Naive thymus-derived CD8-positive, alpha-beta T cell (primary cell): ENCODE data around the gene GPR141. TPM values are rescaled to one million over a fixed set of nuclear protein-coding genes. Genes with fewer than 3 reads are reported as not detected.

Experiments used
- ATAC-seq, 2 donors: fragments of 150-1000 bp; cut with Tn5 transposase in 1 of 2; sonication (Bioruptor Pico), chemical (Tn5 transposase) in 1 of 2; 1 replicate in 1 of 2; 2 replicates in 1 of 2; pipeline ENCODE4 v1.10.0; 2021; ENCODE audit warnings: mild to moderate bottlenecking in 2 of 2, moderate library complexity in 2 of 2
- POLR2A ChIA-PET: fragments of 350-600 bp; sonication (Branson Sonifier 250); formaldehyde crosslinking; loops from one replicate; lab custom pipeline; 2021; ENCODE audit warnings: antibody characterized with exemption; lab: Charles Lee
- DNase-seq, 10 donors: peaks; one replicate each; pipeline versions ENCODE4 v3.0.0 to v3.0.0-alpha.2; 2020 to 2022
- H3K27ac Mint-ChIP-seq, 10 donors: one replicate each; pipeline ENCODE4 v1.8.0; 2020 to 2022; ENCODE audit warnings: mild to moderate bottlenecking in 10 of 10, mixed read lengths in 10 of 10, moderate library complexity in 4 of 10, inconsistent platforms in 1 of 10
- H3K27me3 Mint-ChIP-seq, 5 donors: one replicate each; pipeline ENCODE4 v1.8.0; 2021 to 2022; ENCODE audit warnings: mixed read lengths in 5 of 5
- H3K36me3 Mint-ChIP-seq, 3 donors: one replicate each; pipeline ENCODE4 v1.8.0; 2020 to 2022; ENCODE audit warnings: mixed read lengths in 3 of 3, mild to moderate bottlenecking in 2 of 3, inconsistent platforms in 1 of 3
- H3K4me1 Mint-ChIP-seq, 4 donors: one replicate each; pipeline ENCODE4 v1.8.0; 2021 to 2022; ENCODE audit warnings: mixed read lengths in 4 of 4
- H3K4me3 Mint-ChIP-seq, 10 donors: one replicate each; pipeline ENCODE4 v1.8.0; 2020 to 2022; ENCODE audit warnings: mild to moderate bottlenecking in 10 of 10, mixed read lengths in 10 of 10, moderate library complexity in 6 of 10, inconsistent platforms in 1 of 10
- H3K9me3 Mint-ChIP-seq, 9 donors: one replicate each; pipeline ENCODE4 v1.8.0; 2020 to 2022; ENCODE audit warnings: mixed read lengths in 9 of 9, mild to moderate bottlenecking in 3 of 9, inconsistent platforms in 1 of 9, moderate library complexity in 1 of 9
- polyA plus RNA-seq, 3 donors: library from polyadenylated mRNA; unstranded; fragments of 300-500 nt; fragmentation: Illumina TruSeq; gene quantifications; one replicate each; pipeline ENCODE4 v1.2.3, GENCODE V29; 2021
- total RNA-seq, 8 experiments: library from RNA in 2 of 8; stranded (reverse) in 2 of 8; gene quantifications; one replicate each; pipeline ENCODE4 v1.2.3 and lab custom pipeline; 2021 to 2026

GPR141 gene
- total and polyA plus RNA-seq, 5 experiments from 2014 or later: 0.11 to 2.1 TPM; not detected in 3

GRCh38 chr7:37666026-37666799, 17.4 kb upstream of the GPR141 start:
- POLR2A ChIA-PET: no interaction called here
- H3K4me1 Mint-ChIP-seq: peaks cover 0 to 18% (median under 1%) of the 10 kb centered on the region in 4 donors
- H3K27ac Mint-ChIP-seq: peak overlapping the region in 1 of 10 donors; percentile 49
- peaks cover 0 to 15% (median 6%) of the 10 kb centered on the region in 5 donors for H3K27me3 Mint-ChIP-seq
- no peak overlapping the region for H3K4me3 Mint-ChIP-seq
- H3K36me3 Mint-ChIP-seq: no peaks in the 10 kb centered on the region
- ATAC-seq: no peak
- DNase-seq: no peak
- no peaks in the 10 kb centered on the region for H3K9me3 Mint-ChIP-seq

- no peaks in the 10 kb centered on the region for H3K36me3 Mint-ChIP-seq
- POLR2A ChIA-PET: no interaction called here
- DNase-seq (no peak), ATAC-seq (no peak)
- H3K27ac Mint-ChIP-seq: no peak overlapping the region
- H3K27me3 Mint-ChIP-seq: peaks cover 0 to 13% (median 6%) of the 10 kb centered on the region in 5 donors
- no peaks in the 10 kb centered on the region for H3K9me3 Mint-ChIP-seq
- H3K4me1 Mint-ChIP-seq: peaks cover 0 to 12% (median under 1%) of the 10 kb centered on the region in 4 donors
- H3K4me3 Mint-ChIP-seq: no peak overlapping the region
Measured at GRCh38 chr7:37669818-37670217, 13.7 kb upstream of the GPR141 start.

GRCh38 chr7:37670436-37670835, 13.1 kb upstream of the GPR141 start:
- no peaks in the 10 kb centered on the region for H3K9me3 Mint-ChIP-seq
- no peaks in the 10 kb centered on the region for H3K36me3 Mint-ChIP-seq
- peaks cover 0 to 13% (median 7%) of the 10 kb centered on the region in 5 donors for H3K27me3 Mint-ChIP-seq
- no peak overlapping the region for H3K4me3 Mint-ChIP-seq
- no peak overlapping the region for H3K27ac Mint-ChIP-seq
- DNase-seq (no peak), ATAC-seq (no peak)
- H3K4me1 Mint-ChIP-seq: peaks cover 0 to 16% (median 0%) of the 10 kb centered on the region in 4 donors
- POLR2A ChIA-PET: no interaction called here

GRCh38 chr7:37671876-37672275, 11.7 kb upstream of the GPR141 start:
- Mint-ChIP-seq H3K27ac (peak overlapping the region in 1 of 10 donors; percentile 26), H3K36me3 (no peaks in the 10 kb centered on the region), H3K9me3 (no peaks in the 10 kb centered on the region), H3K27me3 (peaks cover 0 to 11% (median 5%) of the 10 kb centered on the region in 5 donors), H3K4me3 (no peak overlapping the region), H3K4me1 (peaks cover 0 to 16% (median 0%) of the 10 kb centered on the region in 4 donors)
- POLR2A ChIA-PET: no interaction called here
- DNase-seq (no peak), ATAC-seq (no peak)

- POLR2A ChIA-PET: no interaction called here
- ATAC-seq (no peak), DNase-seq (no peak)
- Mint-ChIP-seq H3K9me3 (no peaks in the 10 kb centered on the region), H3K4me3 (no peak overlapping the region), H3K27me3 (peaks cover 0 to 13% (median 2%) of the 10 kb centered on the region in 5 donors), H3K36me3 (no peaks in the 10 kb centered on the region), H3K4me1 (peaks cover 0 to 16% (median 0%) of the 10 kb centered on the region in 4 donors), H3K27ac (no peak overlapping the region)
Measured at GRCh38 chr7:37672926-37673325, 10.6 kb upstream of the GPR141 start.

- ATAC-seq: no peak
- H3K36me3 Mint-ChIP-seq: no peaks in the 10 kb centered on the region
- POLR2A ChIA-PET: no interaction called here
- H3K27ac Mint-ChIP-seq: no peak overlapping the region
- peaks cover 0 to 10% (median 2%) of the 10 kb centered on the region in 5 donors for H3K27me3 Mint-ChIP-seq
- DNase-seq: no peak
- peaks cover 0 to 16% (median 0%) of the 10 kb centered on the region in 4 donors for H3K4me1 Mint-ChIP-seq
- H3K4me3 Mint-ChIP-seq: no peak overlapping the region
- no peaks in the 10 kb centered on the region for H3K9me3 Mint-ChIP-seq
Measured at GRCh38 chr7:37673523-37673922, 10.0 kb upstream of the GPR141 start.

- POLR2A ChIA-PET: no interaction called here
- Mint-ChIP-seq H3K36me3 (no peaks in the 10 kb centered on the region), H3K4me3 (no peak overlapping the region), H3K27ac (no peak overlapping the region), H3K4me1 (peaks cover 0 to 16% (median 0%) of the 10 kb centered on the region in 4 donors), H3K9me3 (no peaks in the 10 kb centered on the region), H3K27me3 (peaks cover 0 to 11% (median 2%) of the 10 kb centered on the region in 5 donors)
- DNase-seq (no peak), ATAC-seq (no peak)
Measured at GRCh38 chr7:37674531-37674930, 9.0 kb upstream of the GPR141 start.

- no peak for ATAC-seq
- Mint-ChIP-seq H3K27ac (no peak overlapping the region), H3K4me1 (peaks cover 0 to 11% (median 0%) of the 10 kb centered on the region in 4 donors), H3K9me3 (no peaks in the 10 kb centered on the region), H3K27me3 (peaks cover 4 to 16% (median 9%) of the 10 kb centered on the region in 5 donors), H3K4me3 (no peak overlapping the region), H3K36me3 (no peaks in the 10 kb centered on the region)
- DNase-seq: no peak
- POLR2A ChIA-PET: no interaction called here
Measured at GRCh38 chr7:37675749-37676148, 7.8 kb upstream of the GPR141 start.

GRCh38 chr7:37684927-37685326, 1.4 kb downstream of the GPR141 start:
- POLR2A ChIA-PET: no interaction called here
- Mint-ChIP-seq H3K4me1 (peaks cover 0 to 34% (median 2%) of the 10 kb centered on the region in 4 donors), H3K4me3 (peak overlapping the region in 2 of 10 donors; percentile 67 to 72), H3K36me3 (no peaks in the 10 kb centered on the region), H3K27me3 (peaks cover 2 to 23% (median 13%) of the 10 kb centered on the region in 5 donors), H3K9me3 (no peaks in the 10 kb centered on the region), H3K27ac (no peak overlapping the region)
- DNase-seq (no peak), ATAC-seq (no peak)

- no peaks in the 10 kb centered on the region for H3K36me3 Mint-ChIP-seq
- peaks cover 1 to 9% (median 5%) of the 10 kb centered on the region in 5 donors for H3K27me3 Mint-ChIP-seq
- H3K9me3 Mint-ChIP-seq: peaks cover 0 to 4% (median 0%) of the 10 kb centered on the region in 9 donors
- H3K4me1 Mint-ChIP-seq: peaks cover 0 to 33% (median 2%) of the 10 kb centered on the region in 4 donors
- no peak overlapping the region for H3K27ac Mint-ChIP-seq
- POLR2A ChIA-PET: no interaction called here
- DNase-seq (no peak), ATAC-seq (no peak)
- no peak overlapping the region for H3K4me3 Mint-ChIP-seq
Measured at GRCh38 chr7:37686556-37687345, 3.2 kb downstream of the GPR141 start.

- peak overlapping the region in 1 of 10 donors; percentile 23 for H3K27ac Mint-ChIP-seq
- ATAC-seq: no peak
- POLR2A ChIA-PET: no interaction called here
- peaks cover 0 to 4% (median 0%) of the 10 kb centered on the region in 3 donors for H3K36me3 Mint-ChIP-seq
- no peak for DNase-seq
- peaks cover 0 to 19% (median 0%) of the 10 kb centered on the region in 4 donors for H3K4me1 Mint-ChIP-seq
- peaks cover 1 to 12% (median 9%) of the 10 kb centered on the region in 5 donors for H3K27me3 Mint-ChIP-seq
- peak overlapping the region in 2 of 10 donors; percentile 41 to 75 for H3K4me3 Mint-ChIP-seq
- H3K9me3 Mint-ChIP-seq: peaks cover 0 to 4% (median 0%) of the 10 kb centered on the region in 9 donors
Measured at GRCh38 chr7:37690206-37690605, 6.6 kb downstream of the GPR141 start.

GRCh38 chr7:37694208-37695094, 10.9 kb downstream of the GPR141 start:
- no peak overlapping the region for H3K27ac Mint-ChIP-seq
- H3K27me3 Mint-ChIP-seq: peaks cover 0 to 11% (median 9%) of the 10 kb centered on the region in 5 donors
- peaks cover 0 to 4% (median 0%) of the 10 kb centered on the region in 3 donors for H3K36me3 Mint-ChIP-seq
- ATAC-seq (no peak), DNase-seq (no peak)
- POLR2A ChIA-PET: no interaction called here
- H3K4me1 Mint-ChIP-seq: peaks cover 0 to 15% (median 0%) of the 10 kb centered on the region in 4 donors
- H3K4me3 Mint-ChIP-seq: no peak overlapping the region
- H3K9me3 Mint-ChIP-seq: peaks cover 0 to 4% (median 0%) of the 10 kb centered on the region in 9 donors
